HG02970 (cell line): Measurements from ENCODE around the gene ERCC1.

Experiments
- ATAC-seq: cut with Tn5 transposase; IDR thresholded peaks from one replicate; pipeline ENCODE4 v1.9.1; 2021; ENCODE audit warnings: mild to moderate bottlenecking, moderate library complexity, moderate number of reproducible peaks; ENCODE audit not compliant: unreplicated experiment, low FRiP score

The ERCC1 gene

DNA sequence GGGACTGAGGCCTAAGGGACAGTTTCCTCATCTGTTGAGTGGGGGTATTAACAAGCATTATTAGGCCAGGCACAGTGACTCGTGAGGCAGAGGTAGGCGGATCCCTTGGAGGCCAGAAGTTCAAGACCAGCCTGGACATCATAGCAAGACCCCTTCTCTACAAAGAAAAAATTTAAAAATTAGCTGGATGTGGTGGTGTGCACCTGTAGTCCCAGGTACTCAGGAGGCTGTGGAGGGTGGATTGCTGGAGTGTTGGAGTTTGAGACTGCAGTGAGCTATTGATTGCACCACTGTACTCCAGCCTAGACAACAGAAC lies 32.7 kb upstream of the ERCC1 start:
- no peak for ATAC-seq

DNA sequence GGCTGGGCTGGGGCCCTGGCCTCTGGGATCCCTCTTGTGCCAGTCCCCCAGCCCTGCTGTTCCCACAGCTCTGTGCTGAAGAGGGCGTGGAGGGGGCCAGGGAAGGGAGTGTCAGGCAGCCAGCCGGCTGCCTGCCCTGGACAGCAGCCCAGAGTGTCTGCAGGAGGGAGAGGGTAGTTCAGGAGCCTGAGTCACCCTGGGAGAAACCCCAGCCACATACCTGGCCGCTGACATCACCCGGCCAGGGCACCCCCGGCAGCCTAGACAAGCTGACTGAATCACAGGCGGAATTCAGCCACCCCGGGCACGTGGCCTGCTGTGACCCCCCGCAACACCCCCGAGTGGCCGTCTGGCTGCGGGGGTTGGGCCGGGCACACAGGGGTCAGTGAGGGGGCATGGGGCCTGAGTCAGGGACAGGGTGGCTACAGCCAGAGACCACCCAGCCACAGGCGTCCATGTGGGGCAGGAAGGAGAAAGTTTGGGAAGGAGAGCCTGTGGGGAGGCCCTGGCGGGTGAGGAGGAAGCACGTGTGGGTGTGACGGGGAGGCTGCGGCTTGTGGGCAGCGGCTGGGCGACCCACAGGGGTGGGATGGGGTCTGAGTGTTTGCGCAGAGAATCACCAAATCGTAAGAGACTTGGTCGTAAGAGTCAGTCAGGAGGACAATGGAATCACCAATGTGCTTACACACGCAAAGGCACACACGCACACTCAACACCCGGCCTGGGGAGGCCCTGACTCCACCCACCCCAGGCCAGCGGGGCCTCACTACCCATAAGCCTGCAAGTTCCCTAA lies 32.2 kb upstream of the ERCC1 start:
- ATAC-seq, result no peak

DNA sequence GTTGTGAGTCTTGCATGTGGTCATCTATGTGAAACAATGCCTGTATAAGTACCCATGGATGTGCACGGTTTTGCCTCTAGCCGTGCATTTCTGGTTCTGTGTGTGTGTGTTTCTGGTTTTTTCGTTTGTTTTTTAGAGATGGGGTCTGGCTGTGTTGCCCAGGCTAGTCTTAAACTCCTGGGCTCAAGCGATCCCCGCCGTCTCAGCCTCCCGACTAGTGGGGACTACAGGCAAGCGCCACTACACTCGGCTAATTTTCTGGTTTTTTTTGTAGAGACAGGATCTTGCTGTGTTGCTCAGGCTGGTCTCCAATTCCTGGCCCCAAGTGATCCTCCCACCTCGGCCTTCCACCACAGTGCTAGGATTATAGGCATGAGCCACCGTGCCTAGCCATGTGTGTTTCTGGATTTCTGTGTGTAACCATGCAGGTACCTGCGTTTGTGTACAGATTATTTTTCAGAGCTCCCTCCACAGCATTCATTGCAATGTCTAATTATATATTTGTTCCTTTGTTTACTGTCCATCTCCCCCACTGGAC lies 28.2 kb upstream of the ERCC1 start:
- no peak for ATAC-seq

DNA sequence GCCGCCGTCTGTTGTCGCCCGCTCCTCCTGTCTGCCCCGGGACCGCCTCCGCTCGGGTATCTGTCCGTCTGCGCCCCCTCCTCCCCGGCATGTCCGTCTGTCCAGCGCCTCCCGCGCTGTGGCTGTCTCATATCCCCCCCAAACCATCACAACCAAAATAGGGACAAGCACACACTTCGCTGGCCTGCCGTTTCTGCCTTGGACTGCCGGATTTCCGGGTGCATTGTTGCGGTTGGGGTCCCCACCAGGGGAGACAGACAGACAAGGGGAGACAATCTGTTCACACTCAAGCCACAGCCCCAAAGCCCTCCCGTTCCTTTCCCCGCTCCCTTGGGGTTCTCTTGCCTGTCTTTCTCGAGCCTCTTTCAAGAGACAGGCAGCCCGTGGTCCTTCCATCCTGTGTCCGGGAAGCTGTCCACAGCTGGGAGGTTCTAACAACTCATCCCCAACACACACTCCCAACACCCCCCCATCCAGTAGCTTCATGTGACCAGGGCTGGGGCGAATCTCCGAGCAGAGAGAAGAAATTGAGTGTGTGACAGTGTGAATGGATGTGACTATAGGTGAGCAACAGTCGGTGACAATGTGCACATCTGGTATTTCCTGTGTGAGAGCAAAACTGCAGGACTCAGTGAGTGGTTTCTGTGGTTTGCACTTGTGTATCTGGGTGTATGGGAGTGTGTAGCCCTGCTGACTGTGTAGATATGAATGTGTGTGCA lies 27.6 kb upstream of the ERCC1 start:
- ATAC-seq, result peak; percentile 2

DNA sequence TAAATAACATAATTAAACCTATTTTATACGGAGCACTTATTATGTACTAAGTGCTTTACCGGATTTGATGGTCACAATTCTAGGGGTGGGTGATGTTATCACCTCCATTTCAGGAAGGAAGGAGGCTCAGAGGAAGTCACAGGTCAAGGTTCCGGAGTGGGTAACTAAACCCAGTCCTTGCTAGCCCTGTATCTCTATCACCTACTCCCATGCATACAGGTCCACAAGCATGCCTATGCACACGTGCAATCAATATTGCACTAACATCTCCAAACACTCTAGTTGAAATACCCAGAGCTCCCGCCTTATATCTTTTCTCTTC lies 26.3 kb upstream of the ERCC1 start:
- ATAC-seq, result no peak

DNA sequence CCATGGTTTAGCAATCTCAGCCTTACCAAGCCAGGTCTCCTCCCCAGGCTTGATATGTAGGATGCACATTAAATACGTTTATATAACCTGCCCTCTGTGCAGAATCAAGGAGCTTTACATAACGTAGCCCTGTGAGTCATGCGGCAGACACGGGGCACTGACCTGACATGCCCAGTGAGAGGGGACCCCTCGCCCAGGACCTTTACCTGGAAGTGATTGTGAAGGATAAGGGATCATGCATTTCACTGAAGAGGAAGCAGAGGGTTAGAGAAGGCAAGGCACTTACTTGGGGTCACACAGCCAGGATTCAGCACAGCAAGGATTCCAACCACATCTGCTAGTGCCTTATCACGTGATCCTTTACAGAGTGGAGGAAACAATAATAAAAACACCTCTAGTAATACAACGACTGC lies 25.2 kb upstream of the ERCC1 start:
- ATAC-seq, result no peak

DNA sequence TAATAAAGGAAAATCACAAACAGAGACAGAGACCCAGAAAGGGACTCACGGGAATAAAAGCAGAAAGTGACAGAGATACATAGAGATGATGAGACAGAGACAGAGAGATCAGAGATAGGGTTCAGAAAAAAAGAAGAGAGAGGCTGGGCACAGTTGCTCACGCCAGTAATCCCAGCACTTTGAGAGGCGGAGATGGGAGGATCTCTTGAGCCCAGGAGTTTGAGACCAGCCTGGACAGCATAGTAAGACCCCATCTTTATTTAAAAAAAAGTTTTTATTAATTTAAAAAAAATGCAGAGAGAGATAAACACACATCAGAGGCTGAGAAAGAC lies 24.7 kb upstream of the ERCC1 start:
- no peak for ATAC-seq

DNA sequence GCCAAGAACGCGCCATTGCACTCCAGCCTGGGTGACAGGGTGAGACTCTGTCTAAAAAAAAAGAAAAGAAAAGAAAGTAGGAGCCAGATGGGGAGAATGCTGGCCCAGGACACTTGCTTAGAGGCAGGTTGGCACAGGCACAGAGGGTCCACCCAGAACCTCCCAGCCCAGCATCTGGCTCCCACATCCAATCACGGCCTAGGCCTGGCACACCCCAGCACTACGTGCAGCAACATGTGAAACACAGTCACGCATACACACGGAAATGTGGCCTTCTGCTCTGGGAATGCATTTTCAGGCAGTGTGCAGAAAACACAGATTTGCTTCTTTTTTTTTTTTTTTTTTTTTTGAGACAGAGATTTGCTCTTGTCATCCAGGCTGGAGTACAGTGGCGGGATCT lies 23.2 kb upstream of the ERCC1 start:
- no peak for ATAC-seq

DNA sequence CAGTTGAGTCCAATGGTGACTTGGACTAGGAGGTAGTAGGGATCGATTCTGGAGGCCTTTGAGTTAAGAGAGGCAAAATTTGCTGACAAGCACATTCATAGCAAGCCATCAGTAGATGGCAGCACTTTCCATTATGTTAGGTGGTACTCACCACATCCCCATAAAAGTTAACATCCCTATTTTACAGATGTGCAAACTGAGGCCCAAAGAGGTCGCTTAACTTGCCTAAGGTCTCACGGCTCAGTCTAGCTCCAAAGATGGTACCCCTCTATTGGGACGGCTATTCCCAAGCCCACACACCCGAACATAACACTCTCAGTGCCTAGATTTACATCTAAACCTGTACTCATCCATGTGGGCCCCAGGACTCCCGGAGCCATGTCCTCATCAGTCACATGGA lies 22.6 kb upstream of the ERCC1 start:
- no peak for ATAC-seq

DNA sequence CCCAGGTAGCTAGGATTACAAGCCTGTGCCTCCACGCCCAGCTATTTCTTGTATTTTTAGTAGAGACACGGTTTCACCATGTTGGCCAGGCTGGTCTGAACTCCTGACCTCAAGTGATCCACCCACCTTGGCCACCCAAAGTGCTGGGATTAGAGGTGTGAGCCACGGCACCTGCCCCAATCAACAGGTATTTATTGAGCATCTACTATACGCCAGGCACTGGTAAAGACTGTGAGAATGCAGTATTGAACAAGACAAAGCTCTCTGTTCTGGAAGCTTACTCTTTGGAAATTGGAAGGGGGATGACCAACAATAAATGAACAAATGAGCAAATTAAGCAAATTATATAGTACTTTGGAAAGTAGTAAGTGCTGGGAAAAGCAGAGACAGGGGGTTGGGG lies 21.4 kb upstream of the ERCC1 start:
- ATAC-seq, result no peak

DNA sequence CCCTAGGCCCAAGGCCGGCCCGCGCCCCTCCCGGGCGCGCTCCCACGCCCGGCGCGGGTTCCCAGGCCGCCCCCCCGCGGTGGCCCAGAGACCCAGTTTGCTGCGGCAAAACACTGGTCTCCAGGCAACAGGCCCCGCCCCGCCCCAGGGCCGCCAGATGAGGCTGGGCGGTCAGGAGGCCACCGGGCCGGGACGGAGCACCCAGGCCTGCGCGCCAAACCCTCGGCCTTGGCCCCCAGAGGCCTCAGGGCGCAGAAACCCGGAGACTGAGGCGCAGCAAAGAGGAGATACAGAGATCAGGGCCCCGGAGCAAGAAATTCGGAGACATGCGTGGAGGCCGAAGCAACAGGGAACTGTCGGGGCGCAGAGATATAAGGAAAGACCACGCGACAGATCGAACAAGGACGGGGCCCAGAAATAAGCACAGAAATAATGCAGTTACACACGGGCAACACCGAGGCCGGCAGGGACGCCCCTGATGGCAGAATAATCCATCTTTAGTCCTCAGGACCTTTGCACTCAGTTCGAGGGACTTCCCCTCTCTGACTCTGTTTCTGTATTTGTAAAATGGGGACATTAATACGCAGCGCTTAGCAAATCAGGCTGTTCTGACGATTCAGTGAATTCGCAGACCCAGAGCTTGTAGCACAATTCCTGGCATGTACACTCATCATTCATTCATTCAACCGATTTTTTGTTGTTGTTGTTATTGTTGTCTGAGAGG lies 20.8 kb upstream of the ERCC1 start:
- ATAC-seq, result no peak

DNA sequence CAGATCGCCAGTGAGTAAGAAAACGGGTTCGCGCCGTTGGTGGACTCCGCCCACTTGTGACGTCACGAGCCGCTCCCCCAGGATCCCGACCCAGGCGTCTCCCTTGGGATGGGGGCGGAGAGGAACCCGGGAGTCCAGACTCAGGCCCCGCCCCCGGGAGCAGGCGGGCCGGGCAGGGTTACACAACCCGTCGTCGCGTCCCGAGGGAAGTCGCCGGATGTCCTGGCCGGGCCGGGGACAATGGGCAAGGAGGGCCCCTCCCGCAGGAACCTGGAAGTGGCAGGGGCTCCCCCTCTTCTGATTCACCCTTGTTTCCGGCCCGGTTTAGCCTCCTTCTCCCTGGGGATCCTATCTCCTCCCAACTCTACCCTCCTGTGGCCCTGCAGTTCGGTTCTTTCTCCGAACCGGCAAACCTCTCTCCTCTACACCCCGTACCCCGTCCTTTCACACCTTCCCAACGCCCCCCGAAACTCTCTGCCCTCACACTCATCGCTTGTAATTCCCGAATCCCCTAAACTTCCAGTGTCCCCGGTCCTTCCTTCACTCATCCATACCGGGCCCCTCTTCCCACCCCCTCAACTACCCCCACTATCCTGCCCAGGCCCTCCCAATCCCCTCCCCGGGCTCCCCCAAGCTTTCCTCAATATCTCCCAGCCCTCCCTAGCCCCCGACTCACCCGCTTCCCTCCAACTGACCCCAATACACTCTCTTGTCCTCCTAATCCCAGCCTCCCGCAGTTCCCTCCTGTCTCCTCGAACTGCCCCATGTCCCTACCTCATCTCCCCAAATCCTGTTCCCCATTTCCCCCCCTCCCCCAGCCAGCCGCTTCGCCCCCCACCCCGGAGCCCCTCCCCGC lies 20.0 kb upstream of the ERCC1 start:
- ATAC-seq, result no peak

DNA sequence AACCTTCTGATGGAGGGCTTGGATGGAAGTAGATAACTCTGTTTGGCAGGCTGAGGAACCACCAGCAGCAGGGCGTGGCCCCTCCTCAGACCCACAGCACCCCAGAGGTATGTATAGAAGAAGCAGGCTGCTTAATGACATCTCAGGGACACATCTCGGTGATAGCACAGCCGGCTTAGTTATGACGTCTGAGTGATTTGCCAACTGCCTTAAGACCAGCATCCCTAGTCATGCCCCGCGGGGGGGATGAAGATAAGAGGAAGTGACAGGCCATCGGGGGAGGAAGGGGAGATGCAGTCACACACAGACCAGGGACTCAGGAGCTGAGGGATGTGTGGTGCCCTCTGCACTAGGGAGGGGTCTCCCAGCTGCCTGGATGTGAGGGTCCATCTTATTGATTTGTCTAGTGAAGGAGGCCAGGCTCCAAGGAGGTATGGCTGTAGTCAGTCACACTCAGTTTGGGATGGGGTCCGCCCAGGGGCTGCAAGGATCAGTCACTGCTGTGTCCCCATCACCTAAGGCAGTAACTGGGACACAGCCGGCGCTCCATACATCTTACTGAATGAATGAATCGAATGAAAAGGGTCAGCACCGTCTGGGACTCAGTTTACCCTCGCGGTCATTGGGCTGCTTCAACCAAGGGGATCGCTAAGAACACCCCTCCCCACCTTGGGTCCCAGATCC lies 19.2 kb upstream of the ERCC1 start:
- ATAC-seq, result no peak

DNA sequence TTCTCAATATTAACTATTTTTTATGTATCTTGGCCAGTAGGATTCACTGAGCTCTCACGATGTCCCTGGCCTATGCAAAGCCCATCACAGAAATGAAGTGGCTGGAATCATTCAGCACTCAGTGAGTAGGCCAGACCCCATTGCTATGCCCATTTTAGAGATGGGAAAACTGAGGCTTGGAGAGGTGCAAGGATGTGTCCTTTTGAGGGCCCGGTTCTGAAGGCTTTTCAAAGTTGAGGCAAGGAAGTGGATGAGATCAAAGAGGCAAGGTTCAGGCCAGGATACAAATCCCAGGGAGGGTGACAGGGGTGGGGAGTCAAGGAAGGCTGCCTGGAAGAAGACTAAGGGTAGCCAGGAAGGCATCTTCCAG lies 18.7 kb upstream of the ERCC1 start:
- no peak for ATAC-seq

DNA sequence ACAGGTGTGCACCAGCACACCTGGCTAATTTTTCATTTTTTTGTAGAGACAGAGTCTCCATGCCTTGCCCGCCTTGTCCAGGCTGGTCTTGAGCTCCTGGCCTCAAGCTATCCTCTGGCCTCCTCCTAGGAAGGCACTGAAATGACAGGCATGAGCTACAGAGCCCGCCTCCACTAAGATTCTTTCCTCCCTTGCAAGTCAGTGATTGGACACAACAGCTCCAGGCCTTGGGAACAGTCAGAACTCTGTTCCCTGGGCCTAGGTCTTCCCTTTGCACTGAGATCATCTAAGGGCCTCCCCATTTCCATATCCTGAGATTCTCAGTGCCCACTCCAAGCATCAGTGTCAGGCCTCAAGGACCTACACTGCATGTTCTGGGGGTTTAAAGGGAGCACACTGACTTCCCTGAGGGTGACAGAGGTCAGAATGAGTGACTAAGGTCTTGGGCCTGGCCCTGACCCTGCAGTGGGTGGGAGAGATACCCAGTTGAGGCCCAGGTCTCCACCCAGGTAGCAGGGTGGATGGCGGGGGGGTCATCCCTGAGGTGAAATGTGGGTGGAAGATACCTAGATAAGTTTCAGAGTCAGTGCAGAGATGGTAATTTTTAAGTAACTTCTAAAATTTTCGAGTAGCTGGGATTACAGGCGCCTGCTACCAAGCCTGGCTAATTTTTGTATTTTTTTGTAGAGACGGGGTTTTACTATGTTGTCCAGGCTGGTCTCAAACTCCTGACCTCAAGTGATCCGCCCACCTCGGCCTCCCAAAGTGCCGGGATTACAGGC lies 17.3 kb upstream of the ERCC1 start:
- no peak for ATAC-seq

DNA sequence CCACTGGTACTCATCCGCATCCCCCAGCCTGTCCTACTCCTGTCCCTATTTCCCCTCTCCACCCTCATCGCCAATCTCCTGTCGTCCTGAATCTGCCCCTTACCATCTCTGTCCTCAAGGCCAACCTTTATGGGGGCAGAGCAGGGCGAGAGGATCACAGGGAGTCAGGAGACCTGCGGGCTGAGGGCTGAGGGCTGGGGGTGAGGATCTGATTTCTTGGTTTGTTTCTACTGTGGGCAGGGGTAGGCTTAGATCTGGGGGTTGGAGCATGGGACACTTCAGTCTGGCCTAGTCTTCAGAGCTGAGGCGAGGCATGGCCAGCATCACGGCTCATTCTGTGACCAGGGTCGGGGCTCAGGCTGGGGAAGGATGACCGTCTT lies 16.5 kb upstream of the ERCC1 start:
- no peak for ATAC-seq

DNA sequence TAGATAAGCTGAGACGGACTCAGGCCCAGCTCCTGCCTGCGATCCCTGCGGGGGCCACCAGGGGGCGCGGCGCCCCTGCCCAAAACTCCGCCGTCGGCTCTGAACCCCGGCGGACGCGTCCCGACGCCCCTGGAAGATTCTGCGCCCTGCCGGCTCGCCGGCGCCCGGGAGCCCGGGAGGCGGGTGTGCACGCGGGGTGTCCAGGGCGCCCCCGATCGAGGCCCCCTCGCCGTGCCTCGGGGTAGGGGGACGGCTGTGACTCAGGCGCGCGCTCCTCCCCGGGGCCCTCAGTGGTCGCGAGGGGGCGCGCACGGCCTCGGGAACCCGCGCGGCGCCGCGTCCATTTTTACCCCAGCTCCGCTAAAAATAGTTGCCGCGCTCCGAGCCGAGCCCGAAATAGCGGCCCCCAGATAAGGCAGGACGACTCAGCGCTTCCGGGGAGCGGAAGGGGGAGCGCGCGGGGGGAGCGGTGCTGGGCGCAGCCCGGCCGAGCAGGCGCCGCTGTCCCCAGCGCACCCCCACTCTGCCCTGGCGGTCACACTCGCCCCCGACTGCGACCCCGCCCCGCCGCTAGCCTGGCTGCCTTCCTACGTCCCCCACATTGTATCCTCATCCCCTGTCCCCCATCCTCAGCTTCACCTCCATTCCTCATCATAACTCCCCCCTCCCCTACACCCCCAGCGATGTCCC lies 16.0 kb upstream of the ERCC1 start:
- peak; percentile 50 for ATAC-seq

DNA sequence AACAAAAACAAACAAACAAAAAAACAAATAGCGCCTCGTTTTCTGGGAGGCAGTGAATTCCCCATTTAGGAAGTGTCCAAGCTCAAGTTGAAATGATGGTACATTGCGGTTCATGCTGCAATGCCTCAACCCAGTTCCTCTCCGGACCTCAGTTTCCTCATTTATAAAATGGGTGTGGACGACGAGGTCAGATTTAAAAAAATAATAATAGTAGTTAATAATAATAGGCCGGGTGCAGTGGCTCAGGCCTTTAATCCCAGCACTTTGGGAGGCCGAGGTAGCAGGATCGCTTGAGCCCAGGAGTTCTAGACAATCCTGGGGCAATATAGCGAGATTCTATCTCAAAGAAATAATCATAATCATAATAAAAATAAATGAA lies 15.5 kb upstream of the ERCC1 start:
- no peak for ATAC-seq

DNA sequence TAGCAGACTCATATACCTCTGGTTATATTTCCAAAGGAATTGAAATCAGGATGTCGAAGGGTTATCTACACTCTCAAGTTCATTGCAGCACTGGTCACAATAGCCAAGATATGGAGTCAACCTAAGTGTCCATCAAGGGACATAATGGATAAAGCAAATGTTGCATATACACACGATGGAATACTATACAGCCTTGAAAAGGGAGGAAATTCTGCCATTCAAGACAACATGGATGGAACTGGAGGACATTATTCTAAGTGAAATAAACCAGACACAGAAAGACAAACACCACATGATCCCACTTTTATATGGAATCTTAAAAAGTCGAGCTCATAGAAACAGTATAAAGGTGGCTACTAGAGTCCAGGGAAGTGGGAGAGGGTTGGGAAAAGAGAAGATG lies 13.6 kb upstream of the ERCC1 start:
- no peak for ATAC-seq
